Measurements from ENCODE around the gene TPPP2. TPM values are rescaled to one million over a fixed set of nuclear protein-coding genes. Genes with fewer than 3 reads are reported as not detected.

TPPP2 gene
- total RNA-seq, 1 donor from 2014 or later, result not detected

DNA sequence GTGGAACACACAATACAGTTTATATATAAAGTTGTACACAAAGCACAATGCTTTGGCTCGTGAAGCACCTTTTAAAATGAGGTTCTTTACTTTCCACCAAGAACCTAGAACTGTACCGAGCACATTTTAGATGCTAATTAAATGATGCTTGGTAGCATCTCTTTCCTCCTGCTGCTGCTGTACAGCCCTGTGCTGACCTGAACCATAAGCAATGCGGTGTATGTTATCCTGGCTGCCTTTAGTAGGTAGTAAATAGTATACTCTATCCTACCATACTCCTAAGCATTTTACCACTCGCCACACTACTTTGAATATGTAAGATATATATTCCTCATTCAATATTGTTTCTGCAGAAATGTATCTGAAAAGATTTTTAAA, 24.7 kb downstream of the TPPP2 start:
- Histone ChIP-seq H3K4me3 (ENCODE audit: low read depth, low read length) (no peak overlapping the region), H3K36me3 (ENCODE audit: control insufficient read depth, insufficient read depth, low read length) (no peaks in the 10 kb centered on the region), H3K27me3 (ENCODE audit: control insufficient read depth, insufficient read depth, low read length) (no peaks in the 10 kb centered on the region)
- no peak for FAIRE-seq
- DNase-seq (ENCODE audit: low read depth), result no peak
- TF ChIP-seq, protein P1, sequence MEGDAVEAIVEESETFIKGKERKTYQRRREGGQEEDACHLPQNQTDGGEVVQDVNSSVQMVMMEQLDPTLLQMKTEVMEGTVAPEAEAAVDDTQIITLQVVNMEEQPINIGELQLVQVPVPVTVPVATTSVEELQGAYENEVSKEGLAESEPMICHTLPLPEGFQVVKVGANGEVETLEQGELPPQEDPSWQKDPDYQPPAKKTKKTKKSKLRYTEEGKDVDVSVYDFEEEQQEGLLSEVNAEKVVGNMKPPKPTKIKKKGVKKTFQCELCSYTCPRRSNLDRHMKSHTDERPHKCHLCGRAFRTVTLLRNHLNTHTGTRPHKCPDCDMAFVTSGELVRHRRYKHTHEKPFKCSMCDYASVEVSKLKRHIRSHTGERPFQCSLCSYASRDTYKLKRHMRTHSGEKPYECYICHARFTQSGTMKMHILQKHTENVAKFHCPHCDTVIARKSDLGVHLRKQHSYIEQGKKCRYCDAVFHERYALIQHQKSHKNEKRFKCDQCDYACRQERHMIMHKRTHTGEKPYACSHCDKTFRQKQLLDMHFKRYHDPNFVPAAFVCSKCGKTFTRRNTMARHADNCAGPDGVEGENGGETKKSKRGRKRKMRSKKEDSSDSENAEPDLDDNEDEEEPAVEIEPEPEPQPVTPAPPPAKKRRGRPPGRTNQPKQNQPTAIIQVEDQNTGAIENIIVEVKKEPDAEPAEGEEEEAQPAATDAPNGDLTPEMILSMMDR (IDR thresholded peaks at IDR 0.05; ENCODE audit: insufficient read depth, low read length, severe bottlenecking), result no peak

- FAIRE-seq (no peak), DNase-seq (ENCODE audit: low read depth) (no peak)
- no peaks in the 10 kb centered on the region for H3K36me3 ChIP-seq (ENCODE audit: control insufficient read depth, insufficient read depth, low read length)
- no peak overlapping the region for H3K4me3 ChIP-seq (ENCODE audit: low read depth, low read length)
- no peaks in the 10 kb centered on the region for H3K27me3 ChIP-seq (ENCODE audit: control insufficient read depth, insufficient read depth, low read length)
- TF ChIP-seq, protein P1 (IDR thresholded peaks at IDR 0.05; ENCODE audit: insufficient read depth, low read length, severe bottlenecking), result no peak
These were observed 25.6 kb downstream of the TPPP2 start for GRCh38 chr14:21055432-21056117.

DNA sequence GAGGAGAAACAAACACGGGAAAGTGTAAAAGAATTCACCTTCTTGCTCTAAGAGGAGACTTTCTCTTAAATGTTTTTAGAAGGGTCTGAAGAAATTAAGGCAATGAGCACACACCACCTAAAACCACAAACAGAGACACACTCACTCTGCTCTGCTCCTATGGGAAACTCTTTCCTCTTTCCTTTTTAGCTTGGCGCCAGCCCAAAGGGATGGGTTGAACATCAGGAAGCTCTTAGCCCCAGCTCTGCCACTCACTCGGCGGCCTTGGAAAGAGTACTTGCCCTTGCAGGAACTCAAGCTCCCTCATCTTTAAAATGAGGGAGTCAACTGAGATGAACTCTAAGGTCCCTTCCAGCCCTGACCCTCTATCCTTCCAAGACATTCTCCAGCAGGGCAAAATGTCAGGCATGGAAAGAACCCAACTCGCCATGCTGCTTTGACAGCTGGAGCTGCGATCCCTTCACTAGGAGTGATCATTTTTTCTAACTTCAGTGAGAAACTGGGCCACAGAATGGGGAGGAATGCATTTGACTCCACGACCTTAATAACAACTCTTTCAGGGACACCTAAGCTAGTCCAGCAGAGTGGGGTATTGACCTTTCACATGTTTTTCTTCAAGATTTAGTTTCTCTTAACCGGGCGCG, 26.6 kb downstream of the TPPP2 start:
- no peaks in the 10 kb centered on the region for H3K36me3 ChIP-seq (ENCODE audit: control insufficient read depth, insufficient read depth, low read length)
- peak; percentile 64 for DNase-seq (ENCODE audit: low read depth)
- no peak for FAIRE-seq
- no peaks in the 10 kb centered on the region for H3K27me3 ChIP-seq (ENCODE audit: control insufficient read depth, insufficient read depth, low read length)
- TF ChIP-seq, protein P1 (IDR thresholded peaks at IDR 0.05; ENCODE audit: insufficient read depth, low read length, severe bottlenecking), result no peak
- H3K4me3 ChIP-seq (ENCODE audit: low read depth, low read length), result no peak overlapping the region

DNA sequence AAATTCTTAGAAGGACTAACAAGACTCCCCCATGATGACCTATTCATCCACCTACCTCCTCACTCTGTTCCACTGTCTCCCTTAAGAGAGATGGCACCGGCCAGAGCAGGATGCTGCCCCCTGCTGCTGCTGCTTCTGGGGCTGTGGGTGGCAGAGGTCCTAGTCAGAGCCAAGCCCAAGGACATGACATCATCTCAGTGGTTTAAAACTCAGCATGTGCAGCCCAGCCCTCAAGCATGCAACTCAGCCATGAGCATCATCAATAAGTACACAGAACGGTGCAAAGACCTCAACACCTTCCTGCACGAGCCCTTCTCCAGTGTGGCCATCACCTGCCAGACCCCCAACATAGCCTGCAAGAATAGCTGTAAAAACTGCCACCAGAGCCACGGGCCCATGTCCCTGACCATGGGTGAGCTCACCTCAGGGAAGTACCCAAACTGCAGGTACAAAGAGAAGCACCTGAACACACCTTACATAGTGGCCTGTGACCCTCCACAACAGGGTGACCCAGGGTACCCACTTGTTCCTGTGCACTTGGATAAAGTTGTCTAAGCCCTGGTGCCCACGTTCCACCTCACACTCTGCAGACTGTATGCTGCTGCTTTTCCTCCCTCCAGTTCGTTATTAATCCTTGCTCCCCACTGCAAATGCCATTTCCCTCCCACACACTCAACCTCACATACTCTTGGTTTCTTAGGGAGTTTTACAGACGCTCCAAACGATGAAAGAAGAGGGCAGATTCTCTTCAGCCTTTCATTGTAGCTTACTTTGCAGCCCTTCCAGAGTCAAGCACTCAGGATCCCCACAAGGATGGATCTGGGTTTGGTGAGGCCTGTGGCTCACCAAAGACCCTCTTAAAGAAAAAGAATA, 28.0 kb downstream of the TPPP2 start, which contains the start of gene RNASE8:
Gene RNASE8, plus strand, starts transcription at position 20 of the 873 bp plus-strand sequence. Its CDS starts 71 bp downstream, at position 91.
- DNase-seq (ENCODE audit: low read depth), result peak; percentile 46
- Histone ChIP-seq H3K27me3 (ENCODE audit: control insufficient read depth, insufficient read depth, low read length) (no peaks in the 10 kb centered on the region), H3K36me3 (ENCODE audit: control insufficient read depth, insufficient read depth, low read length) (no peaks in the 10 kb centered on the region), H3K4me3 (ENCODE audit: low read depth, low read length) (no peak within 1 kb of the TSS)
- TF ChIP-seq, protein P1 (IDR thresholded peaks at IDR 0.05; ENCODE audit: insufficient read depth, low read length, severe bottlenecking), result peak; percentile 13
- peak; percentile 68 for FAIRE-seq

DNA sequence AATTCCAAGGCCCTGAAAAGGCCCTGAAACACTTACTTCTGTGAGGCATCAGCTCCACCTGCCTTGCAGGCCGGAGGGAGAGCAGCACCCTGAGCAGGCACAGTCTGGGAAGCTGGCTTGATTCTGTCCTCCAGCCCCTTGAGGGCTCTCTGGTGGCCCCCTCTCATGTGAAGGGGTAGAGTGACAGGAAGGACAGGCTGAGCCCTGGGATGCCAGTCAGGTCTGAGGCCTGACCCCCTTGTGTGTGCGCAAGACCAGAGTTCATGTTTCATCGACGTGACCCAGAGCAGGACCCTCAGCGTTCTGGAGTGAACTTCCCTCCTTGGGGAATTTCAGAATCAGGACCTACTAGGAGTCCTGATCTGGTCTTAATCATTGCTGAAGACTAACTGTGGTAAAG, 28.9 kb downstream of the TPPP2 start:
- H3K36me3 ChIP-seq (ENCODE audit: control insufficient read depth, insufficient read depth, low read length), result no peaks in the 10 kb centered on the region
- no peak for FAIRE-seq

More for the DNA sequence above, 28.9 kb downstream of the TPPP2 start:
- TF ChIP-seq, protein P1 (IDR thresholded peaks at IDR 0.05; ENCODE audit: insufficient read depth, low read length, severe bottlenecking), result no peak
- Histone ChIP-seq H3K4me3 (ENCODE audit: low read depth, low read length) (no peak overlapping the region), H3K27me3 (ENCODE audit: control insufficient read depth, insufficient read depth, low read length) (no peaks in the 10 kb centered on the region)
- DNase-seq (ENCODE audit: low read depth), result no peak
